HG03460 (cell line): ENCODE data around the gene PTPRM.

Experiments
- ATAC-seq: cut with Tn5 transposase; IDR thresholded peaks from one replicate; pipeline ENCODE4 v1.9.1; 2021; ENCODE audit not compliant: unreplicated experiment

Gene PTPRM

DNA sequence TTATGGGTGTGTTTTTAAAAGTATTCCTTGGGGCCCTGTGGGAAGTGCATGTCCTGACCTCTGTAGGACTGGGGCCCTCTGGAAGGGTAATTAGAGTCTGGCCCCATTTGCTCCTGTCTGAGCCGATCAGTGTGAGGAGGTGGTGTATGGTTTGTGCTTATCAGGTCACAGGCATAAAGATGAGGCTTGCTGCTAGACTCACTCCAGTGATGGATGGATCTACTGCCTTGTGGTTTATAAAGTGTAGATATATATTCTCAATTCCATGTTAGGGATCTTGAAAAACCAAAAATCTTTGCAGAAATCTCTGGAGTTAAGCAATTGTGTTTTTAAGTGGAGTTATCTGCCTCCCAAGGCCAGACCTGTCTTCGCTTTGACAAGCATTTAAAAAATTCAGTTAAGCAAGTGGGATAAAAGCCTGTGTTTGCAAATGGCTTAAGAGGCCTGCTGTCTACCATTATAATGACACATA, 182.4 kb downstream of the PTPRM start:
- ATAC-seq: no peak

DNA sequence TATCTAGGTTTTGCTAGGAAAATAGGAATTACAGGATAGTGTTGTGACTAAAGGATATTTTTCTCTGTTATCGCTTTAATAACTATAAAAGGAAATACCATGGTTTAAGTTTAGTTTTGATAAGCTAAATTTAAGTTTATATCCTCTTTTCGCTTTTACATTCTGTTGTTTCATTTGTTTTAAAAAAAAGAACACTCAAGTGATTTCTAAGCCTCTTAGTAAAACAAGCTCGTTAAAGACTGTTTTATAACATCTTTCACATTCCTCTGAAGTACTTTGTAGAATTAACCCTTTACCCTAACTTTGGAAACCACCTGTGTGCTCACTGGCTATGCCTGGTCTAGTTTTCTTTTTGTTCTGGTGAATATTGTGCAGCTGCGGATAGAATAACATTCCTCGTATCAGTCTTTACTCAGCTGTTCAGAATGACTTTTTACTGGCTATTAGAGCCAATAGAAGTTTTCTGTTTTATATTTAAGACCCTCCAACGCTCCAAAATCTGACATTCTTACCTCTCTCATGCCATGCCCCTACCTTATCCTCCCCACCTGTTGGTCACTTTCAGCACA, 183.1 kb downstream of the PTPRM start:
- ATAC-seq: no peak

DNA sequence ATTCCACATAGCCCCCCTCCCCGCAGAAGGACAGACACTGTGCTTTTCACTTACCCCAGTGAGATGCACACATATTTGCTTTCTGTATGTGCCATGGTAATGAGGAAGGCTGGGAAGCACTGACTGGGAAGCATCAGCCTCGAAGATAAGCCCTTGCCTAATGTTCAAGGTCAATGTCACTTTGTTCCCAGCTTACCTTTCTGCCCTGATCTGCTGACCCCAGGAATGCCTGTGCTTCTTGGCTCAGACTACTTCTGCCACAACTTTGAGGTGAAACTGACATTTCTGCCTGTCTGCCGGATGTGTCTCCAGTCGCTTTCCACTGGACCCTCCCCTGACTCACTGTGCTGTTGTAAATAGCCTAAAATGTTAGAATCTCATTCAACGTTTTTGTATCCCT, 183.8 kb downstream of the PTPRM start:
- ATAC-seq: no peak

DNA sequence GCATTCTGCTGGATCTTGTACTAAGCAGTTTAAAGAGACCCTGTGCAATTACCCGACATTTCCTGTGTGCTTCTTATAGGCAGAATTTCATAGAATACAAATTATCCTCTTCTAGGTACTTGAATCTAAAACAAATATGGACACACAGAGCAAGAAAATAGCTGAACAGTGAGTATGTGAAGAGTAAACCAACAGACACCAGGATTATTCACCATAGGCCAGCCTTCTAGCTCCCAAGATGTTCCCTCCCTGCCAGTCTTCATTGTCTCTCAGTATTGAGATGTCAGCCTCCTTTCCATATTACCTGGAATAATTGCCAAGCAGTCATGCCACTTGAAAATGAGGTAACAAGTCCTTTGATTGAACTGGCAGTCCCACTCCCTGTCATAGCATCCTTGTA, 187.1 kb downstream of the PTPRM start:
- ATAC-seq: no peak

- ATAC-seq: no peak
Measured at GRCh38 chr18:7754725-7755181, 187.6 kb downstream of the PTPRM start.

GRCh38 chr18:7755753-7756475, 188.8 kb downstream of the PTPRM start:
- ATAC-seq: no peak

DNA sequence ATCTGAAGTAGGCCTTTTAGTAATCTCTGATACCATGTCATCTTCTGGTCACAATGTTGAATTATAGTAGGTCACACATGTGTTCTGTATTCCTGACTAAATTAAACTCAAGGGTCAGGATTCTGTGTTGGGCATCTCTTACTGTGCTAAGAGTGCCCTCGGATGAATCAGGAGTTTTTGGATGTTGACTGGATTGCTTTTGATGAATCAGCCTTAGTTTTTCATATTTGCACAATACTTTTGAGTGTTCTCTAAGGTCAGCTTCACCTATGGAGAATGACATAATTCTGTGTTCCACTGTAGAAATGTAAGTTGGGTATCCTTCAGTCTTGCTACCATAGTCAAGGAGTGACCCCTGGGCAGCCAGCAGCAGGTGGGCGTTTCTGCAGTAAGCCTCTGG, 190.1 kb downstream of the PTPRM start:
- ATAC-seq: no peak

GRCh38 chr18:7758764-7759163, 191.6 kb downstream of the PTPRM start:
- ATAC-seq: no peak

GRCh38 chr18:7760967-7761948, 194.1 kb downstream of the PTPRM start:
- no peak for ATAC-seq

DNA sequence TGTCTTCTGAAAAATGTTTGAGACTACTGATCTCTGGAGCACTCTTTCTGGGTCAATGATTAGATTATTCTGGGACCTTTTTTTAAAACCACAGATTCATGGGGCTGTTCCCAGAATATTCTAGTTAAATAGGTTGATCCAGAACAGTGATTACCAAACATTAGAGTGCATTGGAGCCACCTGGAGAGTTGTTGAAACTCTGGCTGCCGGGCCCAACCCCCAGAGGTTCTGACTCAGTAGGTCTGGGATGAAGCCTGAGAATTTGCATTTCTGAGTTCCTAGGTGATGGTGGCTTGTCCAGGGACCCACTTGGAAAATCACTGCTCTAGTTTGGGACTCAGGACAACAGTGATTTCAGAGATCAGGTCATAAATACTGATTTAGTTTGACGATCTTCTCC, 197.3 kb downstream of the PTPRM start:
- no peak for ATAC-seq

DNA sequence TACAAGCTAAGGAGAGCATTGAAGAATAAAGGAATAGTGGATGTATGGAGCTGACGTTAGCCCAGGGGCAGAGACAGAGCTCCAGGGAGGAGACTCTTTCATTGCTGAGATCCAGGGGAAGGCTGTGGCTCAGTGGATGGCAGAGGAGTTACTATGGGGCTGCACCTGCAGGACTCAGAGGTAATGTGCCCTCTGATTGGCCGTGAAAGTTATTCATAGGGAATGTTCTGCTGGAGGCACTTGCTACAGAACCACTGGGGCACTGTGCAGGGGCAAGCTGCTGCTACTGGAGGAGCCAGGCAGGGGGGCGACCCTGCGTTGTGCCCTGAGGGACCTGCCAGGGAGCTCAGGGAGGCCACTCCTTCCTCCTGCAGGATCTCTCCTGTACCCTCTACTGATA, 199.2 kb downstream of the PTPRM start:
- ATAC-seq: no peak

DNA sequence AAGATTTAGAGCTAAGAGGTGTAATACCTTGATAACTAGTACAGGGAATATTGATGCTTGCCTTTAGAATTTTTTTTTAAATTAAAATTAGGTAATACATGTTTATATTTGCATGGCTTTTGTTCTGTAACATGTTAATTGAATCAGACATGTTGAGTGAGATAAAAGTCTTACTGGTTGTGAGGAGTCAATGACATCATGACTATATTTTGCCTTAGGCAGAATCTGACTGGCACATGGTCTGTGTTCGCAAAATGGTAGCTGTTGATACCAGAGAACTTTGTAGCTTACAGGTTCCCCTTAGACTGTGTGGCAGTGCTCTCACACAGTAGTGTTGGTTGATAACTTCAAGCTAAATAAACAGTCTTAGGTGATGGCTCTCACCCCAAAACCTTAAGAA, 199.7 kb downstream of the PTPRM start:
- no peak for ATAC-seq

DNA sequence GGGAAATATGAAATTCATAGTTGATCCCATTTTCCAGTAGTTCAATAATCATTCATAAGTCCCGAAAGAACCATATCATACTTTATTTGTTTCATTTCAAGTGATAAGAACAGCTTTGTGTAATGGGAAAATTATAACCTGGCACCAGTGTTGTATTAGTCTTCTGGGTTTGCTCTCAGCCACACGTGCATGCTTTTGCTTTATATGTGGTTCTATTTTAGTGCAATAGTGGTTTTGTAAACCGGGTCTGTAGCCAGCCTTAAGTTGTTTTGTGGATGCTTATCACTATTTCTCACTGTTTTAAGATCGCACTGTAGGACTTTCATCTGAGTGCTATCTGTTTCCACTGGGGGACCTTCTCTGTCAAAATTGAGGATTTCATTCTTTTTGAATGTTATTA, 203.8 kb downstream of the PTPRM start:
- no peak for ATAC-seq

DNA sequence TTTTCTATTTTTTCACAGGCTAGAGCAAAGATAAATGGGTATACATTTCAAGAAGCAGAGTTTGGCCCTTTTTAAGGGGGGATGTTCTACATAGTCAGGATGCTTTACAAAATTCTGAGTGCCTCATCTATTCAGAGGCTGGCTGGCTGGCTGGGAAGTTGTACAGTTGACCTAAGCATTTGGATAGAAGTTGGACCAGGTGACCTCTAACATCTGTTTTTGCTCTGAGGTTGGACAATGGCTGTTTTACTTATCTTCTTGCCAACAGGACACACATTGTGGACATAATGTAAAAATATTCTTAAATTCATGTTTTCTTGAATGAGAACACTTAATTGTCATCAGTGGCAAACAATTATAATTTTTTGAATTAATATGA, 205.4 kb downstream of the PTPRM start:
- no peak for ATAC-seq

GRCh38 chr18:7772951-7773350, 205.8 kb downstream of the PTPRM start:
- no peak for ATAC-seq

GRCh38 chr18:7775128-7775527, 208.0 kb downstream of the PTPRM start:
- ATAC-seq: no peak

- ATAC-seq: no peak
Measured at GRCh38 chr18:7775843-7776242, 208.7 kb downstream of the PTPRM start.

GRCh38 chr18:7778181-7778580, 211.1 kb downstream of the PTPRM start:
- ATAC-seq: no peak

GRCh38 chr18:7779211-7779610, 212.1 kb downstream of the PTPRM start:
- no peak for ATAC-seq

DNA sequence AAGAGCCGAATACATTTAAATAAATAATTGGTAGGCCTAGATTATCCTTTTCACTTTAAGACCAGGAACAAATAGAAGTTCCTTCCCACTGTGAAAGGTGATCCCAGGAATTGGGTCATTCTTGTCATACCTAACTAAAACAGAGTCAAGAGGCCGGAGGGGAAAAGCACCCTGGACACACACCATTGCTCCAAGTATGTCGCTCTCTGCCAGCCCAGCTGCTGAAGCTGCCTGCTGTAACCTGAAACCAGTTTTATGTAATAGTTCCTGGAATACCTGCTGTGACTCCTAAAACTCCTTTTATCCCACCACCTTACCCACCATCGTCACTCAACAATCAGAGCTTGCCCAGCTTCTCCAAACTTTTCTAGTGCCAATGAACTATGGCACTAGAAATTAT, 217.1 kb downstream of the PTPRM start:
- no peak for ATAC-seq

GRCh38 chr18:7786569-7786968, 219.5 kb downstream of the PTPRM start:
- ATAC-seq: no peak

DNA sequence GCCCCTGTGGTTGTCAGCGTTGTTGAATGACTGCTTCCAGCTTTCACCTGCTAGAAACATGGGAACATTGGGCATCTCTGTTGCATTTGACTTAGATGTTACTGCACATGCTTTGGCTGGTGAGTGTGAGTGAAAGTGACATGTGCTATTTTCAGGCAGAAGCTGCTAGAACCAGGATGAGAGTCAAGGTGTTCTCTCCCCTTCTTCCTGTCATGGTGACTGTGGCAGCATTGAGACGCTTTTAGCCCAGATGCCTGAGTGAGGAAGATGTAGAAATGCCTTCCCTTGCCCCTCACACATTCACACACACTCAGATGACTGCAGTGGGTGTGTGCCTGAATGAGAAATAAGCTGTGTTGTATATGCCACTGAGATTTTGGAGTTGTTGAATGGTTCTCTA, 220.2 kb downstream of the PTPRM start:
- no peak for ATAC-seq
